ENCODE measurements around the gene NSD2. TPM values are rescaled to one million over a fixed set of nuclear protein-coding genes. Genes with fewer than 3 reads are reported as not detected.
A peak's percentile ranks its signal among the peaks of the same experiment; 100 is the strongest.
"Not testable (repeated sequence)": the region's sequence is repeated elsewhere in the genome, so short reads cannot be mapped to it uniquely, and the experiment has no call there.

Gene NSD2
- total RNA-seq, 6 experiments from 2014 or later = 11.4 to 19.4 (median 14.0) TPM

- H3K4me3 ChIP-seq = no peak overlapping the region
- H3K9me3 ChIP-seq = no peaks in the 10 kb centered on the region
- ATAC-seq (no peak), DNase-seq (no peak)
- WGBS (ENCODE audit: insufficient coverage, low coverage, low lambda C conversion rate, missing lambda C conversion rate) = 81% methylated on average over 4 of the region's 11 CpGs
- no peaks in the 10 kb centered on the region for H3K4me1 ChIP-seq
- no peaks in the 10 kb centered on the region for H3K27me3 ChIP-seq
- peaks cover 0 to 25% (median 11%) of the 10 kb centered on the region in 4 donors for H3K36me3 ChIP-seq
- TF ChIP-seq CTCF (IDR thresholded peaks at IDR 0.05) = no peak
- no peak for TF ChIP-seq POLR2A (IDR thresholded peaks at IDR 0.05)
- H3K27ac ChIP-seq = no peak overlapping the region
- intact Hi-C loops (cut with DNase I) = no loop called here
Observed at GRCh38 chr4:1991087-1991486, 119.9 kb downstream of the NSD2 start.

- Histone ChIP-seq H3K27ac (no peak overlapping the region), H3K4me1 (no peaks in the 10 kb centered on the region), H3K4me3 (no peak overlapping the region), H3K27me3 (no peaks in the 10 kb centered on the region), H3K36me3 (peaks cover 0 to 24% (median 11%) of the 10 kb centered on the region in 4 donors), H3K9me3 (no peaks in the 10 kb centered on the region)
- intact Hi-C loops (cut with DNase I) = no loop called here
- 88% methylated on average over 10 of the region's 37 CpGs for WGBS (ENCODE audit: insufficient coverage, low coverage, low lambda C conversion rate, missing lambda C conversion rate)
- ATAC-seq (no peak), DNase-seq (peak in 1 of 3 donors; percentile 42)
- TF ChIP-seq CTCF (IDR thresholded peaks at IDR 0.05) (no peak), POLR2A (IDR thresholded peaks at IDR 0.05) (no peak)
Observed at GRCh38 chr4:1991596-1992434, 120.6 kb downstream of the NSD2 start.

GRCh38 chr4:1992468-1993168 is 121.4 kb downstream of the NSD2 start:
- H3K27me3 ChIP-seq = no peaks in the 10 kb centered on the region
- H3K36me3 ChIP-seq = peaks cover 0 to 23% (median 7%) of the 10 kb centered on the region in 4 donors
- H3K27ac ChIP-seq = no peak overlapping the region
- H3K4me3 ChIP-seq = no peak overlapping the region
- ATAC-seq (peak in 1 of 4 donors; percentile 34), DNase-seq (no peak)
- intact Hi-C loops (cut with DNase I) = no loop called here
- TF ChIP-seq CTCF (IDR thresholded peaks at IDR 0.05) (no peak), POLR2A (IDR thresholded peaks at IDR 0.05) (no peak)
- WGBS (ENCODE audit: insufficient coverage, low coverage, low lambda C conversion rate, missing lambda C conversion rate) = 90% methylated on average over 2 of the region's 45 CpGs
- no peaks in the 10 kb centered on the region for H3K4me1 ChIP-seq
- no peaks in the 10 kb centered on the region for H3K9me3 ChIP-seq

DNA sequence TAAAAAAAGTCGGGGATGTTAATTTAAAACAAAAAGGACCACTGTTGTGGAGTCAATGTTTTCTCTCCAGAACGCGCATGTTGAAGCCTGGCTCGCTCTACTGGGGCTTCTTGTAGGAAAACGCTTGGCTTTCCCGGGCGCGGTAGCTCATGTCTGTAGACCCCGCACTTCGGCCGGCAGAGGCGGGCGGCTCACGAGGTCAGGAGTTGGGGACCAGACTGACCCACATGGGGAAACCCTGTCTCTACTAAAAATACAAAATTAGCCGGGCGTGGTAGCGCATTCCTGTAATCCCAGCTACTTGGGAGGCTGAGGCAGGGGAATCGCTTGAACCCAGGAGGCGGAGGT is 122.0 kb downstream of the NSD2 start:
- Histone ChIP-seq H3K4me1 (no peaks in the 10 kb centered on the region), H3K27me3 (no peaks in the 10 kb centered on the region), H3K9me3 (no peaks in the 10 kb centered on the region), H3K27ac (no peak overlapping the region), H3K4me3 (no peak overlapping the region), H3K36me3 (peaks cover 0 to 18% (median 5%) of the 10 kb centered on the region in 4 donors)
- intact Hi-C loops (cut with DNase I) = no loop called here
- no peak for ATAC-seq
- no peak for DNase-seq
- TF ChIP-seq CTCF (IDR thresholded peaks at IDR 0.05) (no peak), POLR2A (IDR thresholded peaks at IDR 0.05) (no peak)
- WGBS (ENCODE audit: insufficient coverage, low coverage, low lambda C conversion rate, missing lambda C conversion rate) = 98% methylated on average over 16 of the region's 19 CpGs

GRCh38 chr4:1993718-1994516 is 122.7 kb downstream of the NSD2 start:
- H3K4me1 ChIP-seq; H3K9me3 ChIP-seq; DNase-seq; H3K27me3 ChIP-seq; H3K4me3 ChIP-seq; intact Hi-C loops (cut with DNase I); H3K27ac ChIP-seq; ATAC-seq: not testable (repeated sequence)
- peaks cover 0 to 10% (median 4%) of the 10 kb centered on the region in 4 donors for H3K36me3 ChIP-seq
- 93% methylated on average over 6 of the region's 20 CpGs for WGBS (ENCODE audit: insufficient coverage, low coverage, low lambda C conversion rate, missing lambda C conversion rate)

Measured in right lobe of liver (tissue), 6 donors.